Adrenal gland (tissue), 5 donors: ENCODE results near the gene HAUS3.

ENCODE experiments used
- POLR2A ChIP-seq, 2 donors: fragments of 450-650 bp; IDR thresholded peaks; one replicate each; pipeline ENCODE4 v1.6.1; 2017; ENCODE audit warnings: antibody characterized with exemption in 2 of 2, mild to moderate bottlenecking in 2 of 2, moderate library complexity in 1 of 2
- TF ChIP-seq, protein P1 (sequence below), 6 experiments: fragments of 450-650 bp in 4 of 6; fragments of 200-600 bp in 2 of 6; sonication (generic) in 1 of 6; IDR thresholded peaks; 1 replicate in 5 of 6; 2 replicates in 1 of 6; pipeline versions ENCODE4 v1.5.1 to v1.8.0; 2016 to 2021; ENCODE audit warnings: antibody characterized with exemption in 6 of 6, mild to moderate bottlenecking in 2 of 6, moderate library complexity in 1 of 6
- donor health status: DM: no; HTN: no; CAD: no.

DNA sequence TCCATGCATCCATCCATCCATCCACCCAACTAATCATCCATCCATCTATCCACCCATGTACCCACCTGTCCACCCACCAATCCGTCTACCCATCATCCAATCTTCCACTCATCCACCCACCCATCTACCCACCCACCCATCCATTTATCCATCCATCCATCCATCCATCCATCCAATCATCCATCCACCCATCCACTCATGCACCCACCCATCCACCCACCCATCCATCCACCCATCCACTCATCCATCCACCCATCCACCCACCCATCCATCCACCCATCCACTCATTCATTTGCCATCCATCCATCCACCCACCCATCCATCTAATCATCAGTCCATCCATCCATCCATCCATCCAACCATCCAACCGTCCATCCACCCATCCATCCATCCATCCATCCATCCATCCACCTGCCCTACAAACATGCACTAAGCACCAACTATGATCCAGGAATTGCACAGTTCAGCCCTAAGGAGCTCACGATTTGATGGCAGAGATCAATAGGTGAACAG lies 41.3 kb upstream of the HAUS3 start:
- TF ChIP-seq, protein P1, sequence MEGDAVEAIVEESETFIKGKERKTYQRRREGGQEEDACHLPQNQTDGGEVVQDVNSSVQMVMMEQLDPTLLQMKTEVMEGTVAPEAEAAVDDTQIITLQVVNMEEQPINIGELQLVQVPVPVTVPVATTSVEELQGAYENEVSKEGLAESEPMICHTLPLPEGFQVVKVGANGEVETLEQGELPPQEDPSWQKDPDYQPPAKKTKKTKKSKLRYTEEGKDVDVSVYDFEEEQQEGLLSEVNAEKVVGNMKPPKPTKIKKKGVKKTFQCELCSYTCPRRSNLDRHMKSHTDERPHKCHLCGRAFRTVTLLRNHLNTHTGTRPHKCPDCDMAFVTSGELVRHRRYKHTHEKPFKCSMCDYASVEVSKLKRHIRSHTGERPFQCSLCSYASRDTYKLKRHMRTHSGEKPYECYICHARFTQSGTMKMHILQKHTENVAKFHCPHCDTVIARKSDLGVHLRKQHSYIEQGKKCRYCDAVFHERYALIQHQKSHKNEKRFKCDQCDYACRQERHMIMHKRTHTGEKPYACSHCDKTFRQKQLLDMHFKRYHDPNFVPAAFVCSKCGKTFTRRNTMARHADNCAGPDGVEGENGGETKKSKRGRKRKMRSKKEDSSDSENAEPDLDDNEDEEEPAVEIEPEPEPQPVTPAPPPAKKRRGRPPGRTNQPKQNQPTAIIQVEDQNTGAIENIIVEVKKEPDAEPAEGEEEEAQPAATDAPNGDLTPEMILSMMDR (IDR thresholded peaks at IDR 0.05): no peak
- no peak for TF ChIP-seq POLR2A (IDR thresholded peaks at IDR 0.05)
